Fibroblast of lung (primary cell): ENCODE measurements around the gene KCTD21. TPM values are rescaled to one million over a fixed set of nuclear protein-coding genes. Genes with fewer than 3 reads are reported as not detected.

ENCODE experiments used
- DNase-seq, 2 donors: peaks; one replicate each; pipeline versions ENCODE4 v3.0.0 to v3.0.0-alpha.2; 2010; ENCODE audit warnings: low read depth in 2 of 2
- H2AFZ ChIP-seq: 2 replicates; pipeline ENCODE4 v1.5.1; 2012; ENCODE audit warnings: low read length, control low read depth, inconsistent platforms
- H3K27ac ChIP-seq: 2 replicates; pipeline ENCODE4 v1.5.1; 2011; ENCODE audit warnings: low read length, control low read depth; ENCODE audit not compliant: insufficient read depth
- H3K27me3 ChIP-seq: 2 replicates; pipeline ENCODE4 v1.5.1; 2011; ENCODE audit warnings: mild to moderate bottlenecking, low read length; ENCODE audit not compliant: control insufficient read depth, insufficient read depth
- H3K36me3 ChIP-seq: 2 replicates; pipeline ENCODE4 v1.5.1; 2011; ENCODE audit warnings: low read length; ENCODE audit not compliant: control insufficient read depth, insufficient read depth
- H3K4me1 ChIP-seq: 2 replicates; pipeline ENCODE4 v1.5.1; 2011; ENCODE audit warnings: low read length; ENCODE audit not compliant: control insufficient read depth, insufficient read depth; ENCODE audit errors: extremely low read depth
- H3K4me2 ChIP-seq: 2 replicates; pipeline ENCODE4 v1.5.1; 2011; ENCODE audit warnings: low read length, control low read depth; ENCODE audit not compliant: insufficient read depth; ENCODE audit errors: extremely low read depth
- H3K4me3 ChIP-seq, 4 experiments: fragments of 200-600 bp in 1 of 4; sonication (generic) in 1 of 4; replicated peaks in 1 of 4; 2 replicates each; pipeline ENCODE4 v1.5.1; 2011 to 2016; ENCODE audit warnings: low read length in 4 of 4, low read depth in 3 of 4, mild to moderate bottlenecking in 3 of 4, control low read depth in 2 of 4, inconsistent platforms in 1 of 4, mixed read lengths in 1 of 4; ENCODE audit not compliant: insufficient read depth in 1 of 4; ENCODE audit errors: control extremely low read depth in 1 of 4
- H3K79me2 ChIP-seq: 2 replicates; pipeline ENCODE4 v1.5.1; 2012; ENCODE audit warnings: mild to moderate bottlenecking, low read length, inconsistent platforms; ENCODE audit not compliant: control insufficient read depth, insufficient read depth
- H3K9ac ChIP-seq: 2 replicates; pipeline ENCODE4 v1.5.1; 2011; ENCODE audit warnings: mild to moderate bottlenecking, low read length, control low read depth; ENCODE audit not compliant: insufficient read depth
- H3K9me3 ChIP-seq: 2 replicates; pipeline ENCODE4 v1.5.1; 2012; ENCODE audit warnings: low read depth, low read length; ENCODE audit not compliant: control insufficient read depth, insufficient read depth
- H4K20me1 ChIP-seq: 2 replicates; pipeline ENCODE4 v1.5.1; 2011; ENCODE audit warnings: low read length; ENCODE audit not compliant: control insufficient read depth, insufficient read depth; ENCODE audit errors: extremely low read depth
- CTCF ChIP-seq, 2 donors: IDR thresholded peaks in 1 of 2; conservative IDR thresholded peaks in 1 of 2; 1 replicate in 1 of 2; 2 replicates in 1 of 2; pipeline ENCODE4 v1.5.1; 2011 to 2012; ENCODE audit warnings: low read length in 2 of 2, control low read depth in 1 of 2, inconsistent platforms in 1 of 2, low read depth in 1 of 2, mild to moderate bottlenecking in 1 of 2
- EZH2 ChIP-seq: IDR thresholded peaks from 2 replicates; pipeline ENCODE4 v1.5.1; 2012; ENCODE audit warnings: low read length, control low read depth, mild to moderate bottlenecking; ENCODE audit errors: missing control alignments
- polyA plus RNA-seq, 2 donors: library from polyadenylated mRNA; depleted of rRNA in 1 of 2; stranded (reverse) in 1 of 2; unstranded in 1 of 2; fragments of >200 nt; gene quantifications; 2 replicates each; pipeline ENCODE4 v1.2.1, GENCODE V29; 2011 to 2012; ENCODE audit warnings: missing spikeins in 1 of 2
- total RNA-seq: library from RNA; depleted of rRNA; stranded (reverse); fragments of >200 nt; gene quantifications from 2 replicates; pipeline ENCODE4 v1.2.1, GENCODE V29; 2014

KCTD21 gene
- total and polyA plus RNA-seq, 2 donors (not counting 1 experiment from before 2014, with no cell fraction given), result 8.1 to 15.9 TPM

DNA sequence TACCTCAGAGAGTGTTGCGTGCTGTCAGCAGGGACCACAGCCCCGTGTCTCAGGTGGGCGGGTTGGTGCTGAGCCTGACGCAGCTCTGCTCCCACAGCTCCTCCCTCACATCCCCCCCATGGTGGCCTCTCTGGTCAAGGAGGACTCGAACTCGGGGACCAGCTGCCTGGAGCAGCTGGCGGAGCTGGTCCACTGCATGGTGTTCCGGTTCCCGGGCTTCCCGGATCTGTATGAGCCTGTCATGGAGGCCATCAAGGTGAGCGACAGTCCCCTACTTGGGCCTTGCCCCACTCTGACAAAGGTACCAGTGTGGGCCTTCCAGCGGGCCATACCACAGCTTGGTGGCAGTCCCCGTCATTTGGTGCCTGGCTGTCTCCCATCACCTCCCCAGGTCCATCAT lies 12.1 kb upstream of the KCTD21 start:
- DNase-seq, result no peak
- no peak overlapping the region for H3K4me3 ChIP-seq
- no peaks in the 10 kb centered on the region for H3K4me1 ChIP-seq
- peaks cover 18% of the 10 kb centered on the region for H3K36me3 ChIP-seq
- H3K27ac ChIP-seq, result no peak overlapping the region
- peaks cover under 1% of the 10 kb centered on the region for H3K79me2 ChIP-seq
- H3K9ac ChIP-seq, result no peak overlapping the region
- no peaks in the 10 kb centered on the region for H4K20me1 ChIP-seq
- no peak for TF ChIP-seq CTCF (conservative IDR thresholded peaks at IDR 0.05 in 1 of 2, IDR thresholded peaks at IDR 0.05 in 1 of 2; ENCODE audit: low read depth in 1 of 2, low read length in 2 of 2)
- no peak for TF ChIP-seq EZH2
- no peak overlapping the region for H3K4me2 ChIP-seq
- H2AFZ ChIP-seq, result no peak overlapping the region
- H3K27me3 ChIP-seq, result no peaks in the 10 kb centered on the region
- H3K9me3 ChIP-seq, result no peaks in the 10 kb centered on the region

- H3K4me3 ChIP-seq, result no peak overlapping the region
- no peaks in the 10 kb centered on the region for H3K4me1 ChIP-seq
- H3K36me3 ChIP-seq, result peaks cover 18% of the 10 kb centered on the region
- H3K9me3 ChIP-seq, result no peaks in the 10 kb centered on the region
- no peak overlapping the region for H3K27ac ChIP-seq
- H3K79me2 ChIP-seq, result peaks cover 4% of the 10 kb centered on the region
- no peak overlapping the region for H3K4me2 ChIP-seq
- DNase-seq, result no peak
- H3K9ac ChIP-seq, result no peak overlapping the region
- TF ChIP-seq CTCF (conservative IDR thresholded peaks at IDR 0.05 in 1 of 2, IDR thresholded peaks at IDR 0.05 in 1 of 2; ENCODE audit: low read depth in 1 of 2, low read length in 2 of 2), result no peak
- no peak for TF ChIP-seq EZH2
- no peaks in the 10 kb centered on the region for H3K27me3 ChIP-seq
- H2AFZ ChIP-seq, result no peak overlapping the region
- no peaks in the 10 kb centered on the region for H4K20me1 ChIP-seq
Measured at GRCh38 chr11:78200061-78200460, 11.6 kb upstream of the KCTD21 start.

DNA sequence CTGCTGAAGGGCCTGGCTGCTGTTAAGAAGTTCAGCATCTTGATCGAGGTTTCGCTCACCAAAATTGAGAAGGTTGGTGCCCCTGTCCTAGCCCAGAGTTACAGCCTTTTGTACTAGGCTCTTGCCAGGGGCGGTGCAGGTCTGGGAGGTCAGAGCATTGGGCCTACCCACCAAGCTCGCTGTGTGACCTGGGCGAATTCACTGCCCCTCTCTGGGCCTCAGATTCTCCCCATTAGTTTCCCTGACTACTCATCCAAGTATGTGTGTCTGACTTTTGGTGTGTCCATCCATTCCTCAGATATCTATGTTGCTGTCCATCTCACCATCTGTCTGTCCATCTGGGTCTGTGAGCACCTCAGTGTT lies 11.2 kb upstream of the KCTD21 start:
- H3K79me2 ChIP-seq, result peaks cover 4% of the 10 kb centered on the region
- no peak for DNase-seq
- no peaks in the 10 kb centered on the region for H3K4me1 ChIP-seq
- no peak overlapping the region for H3K4me2 ChIP-seq
- peaks cover 18% of the 10 kb centered on the region for H3K36me3 ChIP-seq
- H2AFZ ChIP-seq, result no peak overlapping the region
- H3K9me3 ChIP-seq, result no peaks in the 10 kb centered on the region
- H3K27me3 ChIP-seq, result no peaks in the 10 kb centered on the region
- H4K20me1 ChIP-seq, result no peaks in the 10 kb centered on the region
- H3K9ac ChIP-seq, result no peak overlapping the region
- no peak overlapping the region for H3K27ac ChIP-seq
- TF ChIP-seq EZH2, result no peak
- TF ChIP-seq CTCF (conservative IDR thresholded peaks at IDR 0.05 in 1 of 2, IDR thresholded peaks at IDR 0.05 in 1 of 2; ENCODE audit: low read depth in 1 of 2, low read length in 2 of 2), result no peak
- H3K4me3 ChIP-seq, result no peak overlapping the region
